HepG2 (cell line): Measurements from ENCODE around the gene COL18A1. TPM values are rescaled to one million over a fixed set of nuclear protein-coding genes. Genes with fewer than 3 reads are reported as not detected.

Experiments
- ATAC-seq: fragments of 200-7000 bp; cut with Tn5 transposase; 3 replicates; pipeline ENCODE4 v1.9.1; 2020; ENCODE audit warnings: mild to moderate bottlenecking, moderate library complexity
- BruUV-seq: library from RNA; stranded (reverse); fragments of 400-500 nt; replicated peaks from 2 replicates; lab custom pipeline; 2021; lab: Mats Ljungman, UMichigan
- CTCF ChIA-PET: fragments of 300-600 bp; formaldehyde crosslinking; extraction: SDS; loops from one replicate; lab custom pipeline; 2021; ENCODE audit warnings: low total read pairs, inconsistent platforms, low intra/inter-chr PET ratio; lab: Yijun Ruan, JAX
- POLR2A ChIA-PET: fragments of 350-600 bp; sonication (Branson Sonifier 250); formaldehyde crosslinking; loops from one replicate; lab custom pipeline; 2020; ENCODE audit warnings: antibody characterized with exemption, inconsistent platforms; lab: Yijun Ruan, JAX
- DNase-seq: peaks from one replicate; pipeline ENCODE4 v3.0.0-alpha.2; 2015; ENCODE audit warnings: low spot score
- FAIRE-seq: peaks from 3 replicates; lab custom pipeline; 2011; peaks lifted over from hg19 to GRCh38; lab: Jason Lieb, UNC
- H2AFZ ChIP-seq: one replicate; pipeline ENCODE4 v1.6.1; 2011; ENCODE audit warnings: low read length, inconsistent platforms
- H3K27ac ChIP-seq: fragments of 300-600 bp; 3 replicates; pipeline ENCODE4 v1.8.0; 2011; ENCODE audit warnings: mixed run types, mild to moderate bottlenecking, mixed read lengths, low read length, inconsistent platforms; ENCODE audit not compliant: insufficient read depth; ENCODE audit errors: extremely low read length
- H3K27me3 ChIP-seq, 2 experiments: fragments of 200-600 bp in 1 of 2; 2 replicates in 1 of 2; 3 replicates in 1 of 2; pipeline versions ENCODE4 v1.6.0 to v1.8.0; 2011; ENCODE audit warnings: low read length in 2 of 2, mild to moderate bottlenecking in 2 of 2, moderate library complexity in 2 of 2, inconsistent platforms in 1 of 2; ENCODE audit not compliant: insufficient read depth in 2 of 2, control insufficient read depth in 1 of 2
- H3K36me3 ChIP-seq, 2 experiments: fragments of 200-600 bp in 1 of 2; replicated peaks in 1 of 2; 2 replicates in 1 of 2; 3 replicates in 1 of 2; pipeline versions ENCODE4 v1.5.1 to v1.8.0; 2011; ENCODE audit warnings: low read length in 2 of 2, inconsistent platforms in 1 of 2; ENCODE audit not compliant: insufficient read depth in 2 of 2, control insufficient read depth in 1 of 2
- H3K4me1 ChIP-seq: 2 replicates; pipeline ENCODE4 v1.5.1; 2012; ENCODE audit warnings: low read length, inconsistent platforms; ENCODE audit not compliant: insufficient read depth
- H3K4me2 ChIP-seq: 2 replicates; pipeline ENCODE4 v1.6.0; 2011; ENCODE audit warnings: low read depth, low read length, inconsistent platforms
- H3K4me3 ChIP-seq, 3 experiments: fragments of 200-600 bp in 1 of 3; sonication (generic), shearing (Covaris generic) in 1 of 3; replicated peaks in 1 of 3; 2 replicates each; pipeline ENCODE4 v1.5.1; 2011 to 2016; ENCODE audit warnings: low read length in 3 of 3, inconsistent platforms in 2 of 3, low read depth in 2 of 3, mild to moderate bottlenecking in 2 of 3, control low read depth in 1 of 3, mixed read lengths in 1 of 3; ENCODE audit not compliant: insufficient read depth in 1 of 3
- H3K79me2 ChIP-seq: one replicate; pipeline ENCODE4 v1.6.1; 2011; ENCODE audit warnings: low read length, inconsistent platforms; ENCODE audit not compliant: insufficient read depth
- H3K9ac ChIP-seq: 2 replicates; pipeline ENCODE4 v1.6.0; 2011; ENCODE audit warnings: mild to moderate bottlenecking, low read depth, low read length, inconsistent platforms; ENCODE audit not compliant: insufficient read depth
- H3K9me3 ChIP-seq: 2 replicates; pipeline ENCODE4 v1.5.1; 2012; ENCODE audit warnings: mild to moderate bottlenecking, low read length
- H4K20me1 ChIP-seq: 2 replicates; pipeline ENCODE4 v1.6.0; 2011; ENCODE audit warnings: inconsistent platforms, mild to moderate bottlenecking, low read length, moderate library complexity; ENCODE audit not compliant: insufficient read depth
- GMEB1 ChIP-seq: sonication (generic); formaldehyde crosslinking; IDR thresholded peaks from 2 replicates; pipeline ENCODE4 v1.5.1; 2020; ENCODE audit warnings: missing genetic modification reagents, mild to moderate bottlenecking, borderline replicate concordance
- HMGA1 ChIP-seq: sonication (generic); formaldehyde crosslinking; conservative IDR thresholded peaks from 2 replicates; pipeline ENCODE4 v1.4.0; 2020; ENCODE audit warnings: missing genetic modification reagents
- ZBTB33 ChIP-seq: sonication (generic); formaldehyde crosslinking; IDR thresholded peaks from 2 replicates; pipeline ENCODE4 v1.4.0; 2020; ENCODE audit warnings: missing genetic modification reagents
- ZBTB38 ChIP-seq: sonication (generic); formaldehyde crosslinking; IDR thresholded peaks from 2 replicates; pipeline ENCODE4 v1.5.1; 2020; ENCODE audit warnings: mild to moderate bottlenecking, missing genetic modification reagents
- ZNF333 ChIP-seq: sonication (generic); formaldehyde crosslinking; IDR thresholded peaks from 2 replicates; pipeline ENCODE4 v1.4.0; 2020; ENCODE audit warnings: mild to moderate bottlenecking, missing genetic modification reagents, borderline replicate concordance
- ZNF646 ChIP-seq: sonication (generic); formaldehyde crosslinking; IDR thresholded peaks from 2 replicates; pipeline ENCODE4 v1.9.0; 2021; ENCODE audit warnings: mild to moderate bottlenecking, missing genetic modification reagents
- ZNF7 ChIP-seq: IDR thresholded peaks from 2 replicates; pipeline ENCODE4 v1.6.1; 2016; ENCODE audit warnings: missing biosample characterization, missing genetic modification reagents
- WGBS: methylation state at CpG from one replicate; pipeline ENCODE4 v1.1.6; 2017; ENCODE audit warnings: low lambda C conversion rate; 5-methylcytosine and 5-hydroxymethylcytosine counted together
- in situ Hi-C: cut with HindIII; loops from 2 replicates; pipeline ENCODE4 v1.10.0; 2017; ENCODE audit warnings: low pct_unique_long_range_greater_than_20kb; ENCODE audit not compliant: extremely low pct_ligation_motif_present
- intact Hi-C: fragments of 100-400 bp; cut with micrococcal nuclease; formaldehyde crosslinking; loops from one replicate; pipeline ENCODE4 v1.10.0; 2022; ENCODE audit not compliant: unreplicated experiment
- polyA plus RNA-seq, 8 experiments: library from polyadenylated mRNA; depleted of rRNA in 3 of 8; stranded (reverse) in 7 of 8; unstranded in 1 of 8; fragments of >200 nt; fragmentation: Illumina TruSeq in 4 of 8; extraction: Trizol in 4 of 8; gene quantifications; 2 replicates each; pipeline versions ENCODE4 v1.2.1 to v1.2.3, GENCODE V29; 2011 to 2016; ENCODE audit warnings: low read depth in 4 of 8, missing spikeins in 1 of 8, mixed read lengths in 1 of 8; ENCODE audit not compliant: insufficient read depth in 1 of 8
- total RNA-seq, 5 experiments: library from RNA; depleted of rRNA; stranded (reverse); fragments of >200 nt; fragmentation: Illumina TruSeq; extraction: Trizol; gene quantifications; 2 replicates each; pipeline ENCODE4 v1.2.3, GENCODE V29; 2016; ENCODE audit warnings: low read depth in 1 of 5

Gene COL18A1
- total and polyA plus RNA-seq, 2 of the 13 experiments (the other 11 are each of a cell fraction or from before 2014, with no cell fraction given) = 79.0 to 102 TPM

GRCh38 chr21:45444385-45444784 is 39.4 kb downstream of the COL18A1 start (continued):
- TF ChIP-seq ZNF646 (no peak), GMEB1 (no peak), ZNF333 (CRISPR knock-in tag) (no peak)

GRCh38 chr21:45445369-45445768 is 40.4 kb downstream of the COL18A1 start:
- no peak for ATAC-seq
- intact Hi-C loops = loop anchor here (5.0 kb wide), 1 partner anchor 138 kb away; no protein-coding TSS in a partner anchor
- in situ Hi-C loops = no loop called here
- Histone ChIP-seq H4K20me1 (no peaks in the 10 kb centered on the region), H3K4me2 (no peak overlapping the region)
- TF ChIP-seq ZNF7 (CRISPR knock-in tag) (peak; percentile 62), ZBTB33 (CRISPR knock-in tag) (peak; percentile 48; the same call in 1 of the 2 replicates), ZBTB38 (CRISPR knock-in tag) (0 out of 2 replicates have a peak, but pooled peaks have one; percentile 57), HMGA1 (CRISPR knock-in tag) (no peak)
- TF ChIP-seq, all 625 proteins: peak for 3
- POLR2A ChIA-PET = no interaction called here
- H2AFZ ChIP-seq = no peak overlapping the region
- no peaks in the 10 kb centered on the region for H3K27me3 ChIP-seq
- CTCF ChIA-PET = no interaction called here
- 88% methylated on average over 9 of the region's 9 CpGs for WGBS
- H3K36me3 ChIP-seq = peaks cover 16 to 18% of the 10 kb centered on the region in 2 experiments; a peak in 4 of 5 replicates
- H3K79me2 ChIP-seq = peaks cover 83% of the 10 kb centered on the region
- H3K9me3 ChIP-seq = no peaks in the 10 kb centered on the region; the same call in 1 of the 2 replicates
- FAIRE-seq = no peak
- H3K27ac ChIP-seq = no peak overlapping the region
- BruUV-seq = no TSS peak
- no peak for DNase-seq
- H3K9ac ChIP-seq = no peak overlapping the region
- peaks cover 46% of the 10 kb centered on the region for H3K4me1 ChIP-seq
- H3K4me3 ChIP-seq = no peak overlapping the region
